Right lobe of liver (tissue), 6 donors: Measurements from ENCODE around the gene F8. TPM values are rescaled to one million over a fixed set of nuclear protein-coding genes. Genes with fewer than 3 reads are reported as not detected.
"Not testable (repeated sequence)": the region's sequence is repeated elsewhere in the genome, so short reads cannot be mapped to it uniquely, and the experiment has no call there.

Experiments used
- ATAC-seq, 4 donors: fragments of 200-7000 bp; cut with Tn5 transposase; one replicate each; pipeline ENCODE4 v1.9.1; 2020; ENCODE audit warnings: mild to moderate bottlenecking in 4 of 4, moderate library complexity in 4 of 4
- DNase-seq, 3 donors: peaks; one replicate each; pipeline ENCODE4 v3.0.0-alpha.2; 2020
- H3K27ac ChIP-seq, 3 donors: fragments of 200-600 bp; one replicate each; pipeline ENCODE4 v1.8.0; 2022
- H3K27me3 ChIP-seq, 2 donors: fragments of 200-600 bp; one replicate each; pipeline ENCODE4 v1.8.0; 2022
- H3K36me3 ChIP-seq, 4 donors: fragments of 200-600 bp; sonication (generic) in 1 of 4; one replicate each; pipeline versions ENCODE4 v1.5.1 to v1.8.0; 2017 to 2022; ENCODE audit warnings: control low read depth in 1 of 4
- H3K4me1 ChIP-seq, 4 donors: fragments of 200-600 bp; sonication (generic) in 1 of 4; one replicate each; pipeline versions ENCODE4 v1.5.1 to v1.8.0; 2017 to 2022; ENCODE audit warnings: control low read depth in 1 of 4
- H3K4me3 ChIP-seq, 3 donors: fragments of 200-600 bp; one replicate each; pipeline ENCODE4 v1.8.0; 2022
- H3K9me3 ChIP-seq, 4 donors: fragments of 200-600 bp; sonication (generic) in 1 of 4; one replicate each; pipeline versions ENCODE4 v1.5.1 to v1.8.0; 2017 to 2022; ENCODE audit warnings: control low read depth in 1 of 4
- CTCF ChIP-seq, 4 donors: fragments of 200-600 bp in 3 of 4; fragments of 450-650 bp in 1 of 4; IDR thresholded peaks; one replicate each; pipeline versions ENCODE4 v1.5.1 to v1.8.0; 2016 to 2022; ENCODE audit warnings: antibody characterized with exemption in 4 of 4, mild to moderate bottlenecking in 2 of 4
- POLR2A ChIP-seq: fragments of 450-650 bp; IDR thresholded peaks from one replicate; pipeline ENCODE4 v1.6.1; 2017; ENCODE audit warnings: antibody characterized with exemption, mild to moderate bottlenecking
- WGBS: methylation state at CpG from one replicate; pipeline ENCODE4 v1.1.6; 2018; ENCODE audit warnings: low coverage, low lambda C conversion rate; ENCODE audit not compliant: insufficient coverage; ENCODE audit errors: missing lambda C conversion rate; 5-methylcytosine and 5-hydroxymethylcytosine counted together
- intact Hi-C, 2 donors: fragments of 100-400 bp; cut with DNase I; formaldehyde crosslinking; loops; one replicate each; pipeline versions ENCODE4 v1.11.2 to v1.14.1; 2022
- total RNA-seq, 6 experiments: library from RNA; depleted of rRNA in 2 of 6; stranded (reverse); fragments of >200 nt in 2 of 6; fragmentation: NEBNext Ultra II Directional in 3 of 6; extraction: Animal tissue kit (Norgen Biotek cat#: 25700) in 3 of 6; gene quantifications; one replicate each; pipeline versions ENCODE4 v1.1.0 to v1.2.4, GENCODE V29; 2016 to 2023
- donor health status: DM: no; HTN: yes; CAD: no.
- donor health status: DM: no; HTN: no; CAD: no.
- donor health status: DM: no; HTN: no; CAD: no.
- donor health status: DM: no; HTN: yes; CAD: no.
- donor health status: DM: no; HTN: yes; CAD: no.

The F8 gene
- total RNA-seq, 6 experiments from 2014 or later, result 19.4 to 36.2 (median 26.3) TPM

GRCh38 chrX:154821523-154821922 lies 201.0 kb downstream of the F8 start:
- Histone ChIP-seq H3K4me1 (no peaks in the 10 kb centered on the region), H3K27me3 (no peaks in the 10 kb centered on the region), H3K36me3 (no peaks in the 10 kb centered on the region), H3K27ac (no peak overlapping the region), H3K4me3 (no peak overlapping the region), H3K9me3 (no peaks in the 10 kb centered on the region)
- DNase-seq (no peak), ATAC-seq (no peak)
- intact Hi-C loops, result no loop called here
- no peak for TF ChIP-seq POLR2A
- no peak for TF ChIP-seq CTCF (IDR thresholded peaks at IDR 0.05)

- H3K4me1 ChIP-seq, result no peaks in the 10 kb centered on the region
- 63% methylated on average over 6 of the region's 7 CpGs for WGBS
- H3K27me3 ChIP-seq, result no peaks in the 10 kb centered on the region
- DNase-seq, result no peak
- TF ChIP-seq POLR2A (no peak), CTCF (IDR thresholded peaks at IDR 0.05) (no peak)
- no peak overlapping the region for H3K4me3 ChIP-seq
- no peaks in the 10 kb centered on the region for H3K36me3 ChIP-seq
- no peaks in the 10 kb centered on the region for H3K9me3 ChIP-seq
- intact Hi-C loops, result no loop called here
- H3K27ac ChIP-seq, result no peak overlapping the region
- no peak for ATAC-seq
Observed at GRCh38 chrX:154819771-154820341, 202.7 kb downstream of the F8 start.

- intact Hi-C loops, result no loop called here
- no peaks in the 10 kb centered on the region for H3K36me3 ChIP-seq
- H3K4me3 ChIP-seq, result no peak overlapping the region
- 68% methylated on average over 8 of the region's 11 CpGs for WGBS
- no peak overlapping the region for H3K27ac ChIP-seq
- no peak for DNase-seq
- no peak for ATAC-seq
- no peaks in the 10 kb centered on the region for H3K4me1 ChIP-seq
- TF ChIP-seq POLR2A, result no peak
- TF ChIP-seq CTCF (IDR thresholded peaks at IDR 0.05), result no peak
- H3K9me3 ChIP-seq, result no peaks in the 10 kb centered on the region
- no peaks in the 10 kb centered on the region for H3K27me3 ChIP-seq
Observed at GRCh38 chrX:154818916-154819770, 203.4 kb downstream of the F8 start.

- H3K4me3 ChIP-seq, ATAC-seq, intact Hi-C loops, H3K4me1 ChIP-seq, H3K9me3 ChIP-seq, H3K27ac ChIP-seq, H3K36me3 ChIP-seq, DNase-seq, H3K27me3 ChIP-seq: not testable (repeated sequence)
- 80% methylated on average over 11 of the region's 19 CpGs for WGBS
Observed at GRCh38 chrX:154817048-154817618, 205.4 kb downstream of the F8 start.

GRCh38 chrX:154816326-154816898 lies 206.1 kb downstream of the F8 start:
- H3K4me1 ChIP-seq, H3K36me3 ChIP-seq, H3K27me3 ChIP-seq, H3K9me3 ChIP-seq, H3K4me3 ChIP-seq, ATAC-seq, H3K27ac ChIP-seq, intact Hi-C loops, DNase-seq: not testable (repeated sequence)
- WGBS, result 54% methylated on average over 4 of the region's 4 CpGs
